Keratinocyte (primary cell): ENCODE measurements around the gene LAS1L.

Experiments used
- EZH2 ChIP-seq: IDR thresholded peaks from one replicate; pipeline ENCODE4 v1.6.1; 2012; ENCODE audit warnings: inconsistent platforms, mild to moderate bottlenecking, low read length, moderate library complexity
- TF ChIP-seq, protein P1 (sequence below), 3 experiments: IDR thresholded peaks in 1 of 3; conservative IDR thresholded peaks in 1 of 3; optimal IDR thresholded peaks in 1 of 3; 2 replicates in 2 of 3; 3 replicates in 1 of 3; pipeline versions ENCODE3 to v1.5.1; 2011; ENCODE audit warnings: low read length in 3 of 3, mild to moderate bottlenecking in 3 of 3, moderate library complexity in 2 of 3, control low read depth in 1 of 3, inconsistent platforms in 1 of 3; ENCODE audit not compliant: insufficient read depth in 2 of 3; ENCODE audit errors: extremely low read depth in 1 of 3

DNA sequence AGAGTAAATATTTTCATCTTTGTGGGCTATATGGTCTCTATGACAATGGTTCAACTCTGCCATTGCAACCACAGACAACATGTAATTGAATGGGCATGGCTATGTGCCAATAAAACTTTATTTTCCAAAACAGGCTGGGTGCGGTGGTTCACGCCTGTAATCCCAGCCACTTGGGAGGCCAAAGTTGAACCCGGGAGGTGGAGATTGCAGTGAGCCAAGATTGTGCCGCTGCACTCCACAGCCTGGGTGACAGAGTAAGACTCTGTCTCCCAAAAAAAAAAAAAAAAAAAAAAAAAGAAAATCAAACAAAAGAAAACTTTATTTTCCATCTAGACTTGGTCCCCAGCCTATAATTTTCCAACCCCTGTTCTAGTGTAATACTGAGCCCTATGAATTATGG, 38.4 kb upstream of the LAS1L start:
- TF ChIP-seq, protein P1, sequence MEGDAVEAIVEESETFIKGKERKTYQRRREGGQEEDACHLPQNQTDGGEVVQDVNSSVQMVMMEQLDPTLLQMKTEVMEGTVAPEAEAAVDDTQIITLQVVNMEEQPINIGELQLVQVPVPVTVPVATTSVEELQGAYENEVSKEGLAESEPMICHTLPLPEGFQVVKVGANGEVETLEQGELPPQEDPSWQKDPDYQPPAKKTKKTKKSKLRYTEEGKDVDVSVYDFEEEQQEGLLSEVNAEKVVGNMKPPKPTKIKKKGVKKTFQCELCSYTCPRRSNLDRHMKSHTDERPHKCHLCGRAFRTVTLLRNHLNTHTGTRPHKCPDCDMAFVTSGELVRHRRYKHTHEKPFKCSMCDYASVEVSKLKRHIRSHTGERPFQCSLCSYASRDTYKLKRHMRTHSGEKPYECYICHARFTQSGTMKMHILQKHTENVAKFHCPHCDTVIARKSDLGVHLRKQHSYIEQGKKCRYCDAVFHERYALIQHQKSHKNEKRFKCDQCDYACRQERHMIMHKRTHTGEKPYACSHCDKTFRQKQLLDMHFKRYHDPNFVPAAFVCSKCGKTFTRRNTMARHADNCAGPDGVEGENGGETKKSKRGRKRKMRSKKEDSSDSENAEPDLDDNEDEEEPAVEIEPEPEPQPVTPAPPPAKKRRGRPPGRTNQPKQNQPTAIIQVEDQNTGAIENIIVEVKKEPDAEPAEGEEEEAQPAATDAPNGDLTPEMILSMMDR (optimal IDR thresholded peaks at IDR 0.05 in 1 of 3, IDR thresholded peaks at IDR 0.05 in 1 of 3, conservative IDR thresholded peaks at IDR 0.05 in 1 of 3; ENCODE audit: extremely low read depth in 1 of 3, insufficient read depth in 2 of 3, low read length in 3 of 3), result no peak
- no peak for TF ChIP-seq EZH2
